Common myeloid progenitor, CD34-positive (primary cell): Measurements from ENCODE around the gene MUC20.
"Not testable (repeated sequence)": the region's sequence is repeated elsewhere in the genome, so short reads cannot be mapped to it uniquely, and the experiment has no call there.

Experiments used
- CTCF ChIA-PET: fragments of 350-600 bp; sonication (Branson Sonifier 250); formaldehyde crosslinking; loops from one replicate; lab custom pipeline; 2021; ENCODE audit warnings: antibody characterized with exemption; lab: Charles Lee
- POLR2A ChIA-PET: fragments of 350-600 bp; sonication (Branson Sonifier 250); formaldehyde crosslinking; loops from one replicate; lab custom pipeline; 2021; ENCODE audit warnings: antibody characterized with exemption; lab: Charles Lee
- DNase-seq, 3 donors: peaks; one replicate each; pipeline versions ENCODE4 v3.0.0 to v3.0.0-alpha.2; 2013
- H3K27ac ChIP-seq, 2 experiments: 1 replicate in 1 of 2; 2 replicates in 1 of 2; pipeline ENCODE4 v1.7.0; 2013; ENCODE audit warnings: inconsistent platforms in 2 of 2, low read length in 2 of 2, mild to moderate bottlenecking in 2 of 2, low read depth in 1 of 2, moderate library complexity in 1 of 2; ENCODE audit not compliant: severe bottlenecking in 2 of 2, insufficient read depth in 1 of 2, poor library complexity in 1 of 2
- H3K27me3 ChIP-seq, 5 experiments: replicated peaks in 2 of 5; 1 replicate in 3 of 5; 2 replicates in 2 of 5; pipeline versions ENCODE4 v1.6.1 to v1.7.0; 2013; ENCODE audit warnings: low read length in 4 of 5, mild to moderate bottlenecking in 2 of 5, moderate library complexity in 2 of 5, inconsistent platforms in 1 of 5; ENCODE audit not compliant: insufficient read depth in 5 of 5, control insufficient read depth in 4 of 5
- H3K36me3 ChIP-seq, 4 experiments: 1 replicate in 2 of 4; 2 replicates in 2 of 4; pipeline versions ENCODE4 v1.6.1 to v1.7.0; 2013; ENCODE audit warnings: low read length in 3 of 4, control low read depth in 1 of 4, mild to moderate bottlenecking in 1 of 4; ENCODE audit not compliant: control insufficient read depth in 4 of 4, insufficient read depth in 4 of 4
- H3K4me1 ChIP-seq, 4 experiments: 1 replicate in 3 of 4; 2 replicates in 1 of 4; pipeline versions ENCODE4 v1.6.1 to v1.7.1; 2013; ENCODE audit warnings: low read length in 3 of 4, mild to moderate bottlenecking in 3 of 4, control low read depth in 1 of 4, inconsistent platforms in 1 of 4, moderate library complexity in 1 of 4; ENCODE audit not compliant: control insufficient read depth in 4 of 4, insufficient read depth in 4 of 4; ENCODE audit errors: control extremely low read depth in 1 of 4
- H3K4me3 ChIP-seq, 7 experiments: 1 replicate in 4 of 7; 2 replicates in 3 of 7; pipeline versions ENCODE4 v1.5.1 to v1.7.0; 2013; ENCODE audit warnings: mild to moderate bottlenecking in 7 of 7, low read length in 6 of 7, moderate library complexity in 6 of 7, inconsistent platforms in 2 of 7, low read depth in 2 of 7, control low read depth in 1 of 7; ENCODE audit not compliant: insufficient read depth in 4 of 7, control insufficient read depth in 1 of 7; ENCODE audit errors: extremely low read depth in 1 of 7
- H3K9me3 ChIP-seq, 5 experiments: 1 replicate in 4 of 5; 2 replicates in 1 of 5; pipeline versions ENCODE4 v1.6.1 to v1.7.1; 2013; ENCODE audit warnings: low read length in 4 of 5, mild to moderate bottlenecking in 2 of 5, inconsistent platforms in 1 of 5, low read depth in 1 of 5, moderate library complexity in 1 of 5; ENCODE audit not compliant: control insufficient read depth in 4 of 5, insufficient read depth in 2 of 5; ENCODE audit errors: control extremely low read depth in 1 of 5
- WGBS: methylation state at CpG from one replicate; pipeline ENCODE4 v1.1.5; 2013; ENCODE audit not compliant: insufficient coverage; 5-methylcytosine and 5-hydroxymethylcytosine counted together

MUC20 gene

DNA sequence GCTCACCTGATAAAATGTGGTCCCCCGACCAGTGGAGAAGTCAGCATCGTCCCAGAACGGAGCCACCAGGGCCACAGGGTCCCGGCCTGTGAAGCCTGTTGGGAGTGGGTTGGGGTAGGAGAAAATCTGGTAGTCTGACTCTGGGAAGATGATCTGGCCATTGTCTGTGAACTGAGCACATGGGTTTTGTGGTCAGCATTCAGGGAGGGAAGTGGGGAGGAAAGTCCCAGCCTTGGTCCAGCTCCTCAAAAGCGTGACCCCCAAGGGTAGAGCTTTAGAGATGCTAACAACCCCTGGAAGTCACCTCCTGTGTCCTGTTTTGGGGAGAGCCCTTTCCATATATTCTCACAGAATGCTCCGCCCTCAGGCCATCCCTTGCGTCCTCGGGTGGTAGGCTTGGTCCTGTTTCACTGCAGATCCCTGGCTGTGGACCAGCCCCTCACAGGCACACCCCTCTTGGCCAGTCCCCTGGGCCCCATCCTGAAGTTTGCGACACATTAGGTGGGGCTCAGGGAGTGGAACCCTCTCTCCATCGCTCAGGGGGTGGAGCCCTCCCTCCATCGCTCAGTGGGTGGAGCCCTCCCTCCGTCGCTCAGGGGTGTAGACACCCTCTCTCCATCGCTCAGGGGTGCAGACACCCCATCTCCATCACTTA is 51.0 kb downstream of the MUC20 start:
- DNase-seq: no peak
- POLR2A ChIA-PET: no interaction called here
- WGBS: 88% methylated on average over 14 of the region's 14 CpGs

DNA sequence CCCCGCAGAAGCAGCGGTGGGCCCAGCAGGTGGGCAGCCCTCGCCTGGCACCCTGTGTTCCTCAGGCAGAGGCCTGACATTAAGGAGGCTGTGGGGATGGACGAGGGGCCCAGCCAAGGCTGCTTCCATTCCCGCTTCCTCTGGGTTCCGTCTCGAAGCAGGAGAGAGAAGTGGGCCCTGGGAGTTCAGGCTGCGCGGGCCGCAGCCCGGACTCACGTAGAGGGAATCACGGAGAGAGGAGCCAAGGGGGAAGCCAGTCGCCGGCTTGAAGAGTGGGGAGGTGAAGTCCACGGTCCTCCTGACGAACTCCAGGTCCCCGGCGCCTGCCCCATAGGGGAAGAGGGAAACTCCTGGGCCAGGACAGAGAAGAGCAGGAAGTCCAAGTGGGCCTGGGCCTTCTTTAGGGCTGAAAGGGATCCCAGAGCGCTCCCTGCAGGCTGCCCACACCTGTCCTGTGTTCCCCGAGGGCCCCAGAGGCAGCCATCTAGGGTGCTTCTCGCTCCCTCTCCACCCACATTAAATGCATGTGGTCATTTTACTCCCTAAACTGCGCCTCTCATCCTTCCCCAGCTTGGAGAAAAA is 53.3 kb downstream of the MUC20 start:
- 97% methylated on average over 20 of the region's 23 CpGs for WGBS
- H3K9me3 ChIP-seq: no peaks in the 10 kb centered on the region
- H3K4me3 ChIP-seq: no peak overlapping the region
- no peaks in the 10 kb centered on the region for H3K4me1 ChIP-seq
- no peaks in the 10 kb centered on the region for H3K27me3 ChIP-seq
- no peak for DNase-seq
- H3K36me3 ChIP-seq: no peaks in the 10 kb centered on the region
- ChIA-PET POLR2A (no interaction called here), CTCF (interaction anchor here (1.4 kb wide), 1 partner anchor 9 kb away, joined by 3 read pairs; no protein-coding TSS in a partner anchor)
- no peak overlapping the region for H3K27ac ChIP-seq

More for the DNA sequence above, 51.0 kb downstream of the MUC20 start:
- H3K27ac ChIP-seq: no peak overlapping the region
- no peak overlapping the region for H3K4me3 ChIP-seq
- H3K4me1 ChIP-seq: no peaks in the 10 kb centered on the region
- no peaks in the 10 kb centered on the region for H3K9me3 ChIP-seq
- H3K27me3 ChIP-seq: no peaks in the 10 kb centered on the region
- CTCF ChIA-PET: no interaction called here
- H3K36me3 ChIP-seq: no peaks in the 10 kb centered on the region

DNA sequence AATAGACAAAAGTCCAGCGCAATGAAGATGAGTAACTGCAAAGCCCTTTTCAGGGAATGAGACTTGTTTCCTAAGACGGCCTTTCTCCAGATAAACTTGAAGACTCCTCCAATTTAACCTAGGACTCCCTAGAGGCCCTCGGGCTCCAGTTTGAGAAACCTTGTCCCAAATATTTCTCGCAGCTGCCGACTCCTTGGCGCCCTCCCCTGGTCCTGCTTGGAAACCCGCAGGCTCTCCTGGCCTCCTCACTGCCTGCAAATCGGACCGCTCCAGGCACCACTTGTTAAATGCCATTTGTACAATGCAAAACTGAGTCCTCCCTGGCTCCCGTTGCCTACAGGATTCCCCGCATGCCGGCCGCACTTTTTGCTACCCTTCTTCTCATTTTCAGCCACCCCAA is 54.1 kb downstream of the MUC20 start:
- no peaks in the 10 kb centered on the region for H3K36me3 ChIP-seq
- ChIA-PET CTCF (interaction anchor here (1.4 kb wide), 1 partner anchor 10 kb away, joined by 3 read pairs; no protein-coding TSS in a partner anchor), POLR2A (interaction anchor here (0.6 kb wide), 1 partner anchor 22 kb away, joined by 3 read pairs; no protein-coding TSS in a partner anchor)
- 58% methylated on average over 13 of the region's 13 CpGs for WGBS
- H3K4me3 ChIP-seq: no peak overlapping the region
- no peak overlapping the region for H3K27ac ChIP-seq
- H3K27me3 ChIP-seq: no peaks in the 10 kb centered on the region
- peak; percentile 42 to 58 (median 51) for DNase-seq
- H3K4me1 ChIP-seq: no peaks in the 10 kb centered on the region
- H3K9me3 ChIP-seq: no peaks in the 10 kb centered on the region

- POLR2A ChIA-PET: no interaction called here
- Histone ChIP-seq H3K4me3 (no peak overlapping the region), H3K27me3 (no peaks in the 10 kb centered on the region), H3K27ac (no peak overlapping the region), H3K4me1 (no peaks in the 10 kb centered on the region), H3K36me3 (no peaks in the 10 kb centered on the region), H3K9me3 (peaks cover 0 to 2% (median 0%) of the 10 kb centered on the region in 5 experiments)
- CTCF ChIA-PET: no interaction called here
- WGBS: 88% methylated on average over 5 of the region's 11 CpGs
- no peak for DNase-seq
These were observed 57.2 kb downstream of the MUC20 start for GRCh38 chr3:195777975-195778374.

GRCh38 chr3:195781236-195781635 is 60.5 kb downstream of the MUC20 start:
- CTCF ChIA-PET, H3K9me3 ChIP-seq, H3K27ac ChIP-seq, POLR2A ChIA-PET, H3K27me3 ChIP-seq, H3K4me1 ChIP-seq, H3K4me3 ChIP-seq, DNase-seq, H3K36me3 ChIP-seq: not testable (repeated sequence)
- WGBS: 93% methylated on average over 9 of the region's 12 CpGs
